MCF 10A (cell line): Measurements from ENCODE around the gene STAC. TPM values are rescaled to one million over a fixed set of nuclear protein-coding genes. Genes with fewer than 3 reads are reported as not detected.

ENCODE experiments used
- BruUV-seq: library from RNA; stranded (reverse); fragments of 400-500 nt; replicated peaks from 2 replicates; lab custom pipeline; 2021; lab: Mats Ljungman, UMichigan
- CTCF ChIA-PET: fragments of 300-600 bp; sonication (Branson Sonifier 250); formaldehyde crosslinking; extraction: SDS; loops from one replicate; lab custom pipeline; 2021; ENCODE audit warnings: antibody characterized with exemption, inconsistent platforms; lab: Yijun Ruan, JAX
- POLR2A ChIA-PET: fragments of 300-600, 350-650 bp; sonication (Branson Sonifier 250); formaldehyde crosslinking; extraction: SDS; loops from one replicate; lab custom pipeline; 2020; ENCODE audit warnings: antibody characterized with exemption, inconsistent platforms; lab: Yijun Ruan, JAX
- DNase-seq: peaks from one replicate; pipeline ENCODE4 v3.0.0-alpha.2; 2018; ENCODE audit not compliant: unreplicated experiment
- H3K27ac Mint-ChIP-seq: one replicate; pipeline ENCODE4 v1.8.0; 2022; ENCODE audit warnings: mild to moderate bottlenecking, low read depth, mixed read lengths; ENCODE audit not compliant: unreplicated experiment
- H3K27me3 Mint-ChIP-seq: one replicate; pipeline ENCODE4 v1.8.0; 2022; ENCODE audit warnings: mixed read lengths; ENCODE audit not compliant: insufficient read depth, unreplicated experiment
- H3K36me3 Mint-ChIP-seq: one replicate; pipeline ENCODE4 v1.8.0; 2022; ENCODE audit warnings: mild to moderate bottlenecking, moderate library complexity, mixed read lengths; ENCODE audit not compliant: insufficient read depth, unreplicated experiment
- H3K4me1 Mint-ChIP-seq: one replicate; pipeline ENCODE4 v1.8.0; 2022; ENCODE audit warnings: mixed read lengths; ENCODE audit not compliant: insufficient read depth, unreplicated experiment
- H3K4me3 Mint-ChIP-seq: one replicate; pipeline ENCODE4 v1.8.0; 2022; ENCODE audit warnings: mild to moderate bottlenecking, moderate library complexity, mixed read lengths; ENCODE audit not compliant: unreplicated experiment
- H3K9me3 Mint-ChIP-seq: one replicate; pipeline ENCODE4 v1.8.0; 2022; ENCODE audit warnings: mixed read lengths; ENCODE audit not compliant: unreplicated experiment
- intact Hi-C: fragments of 100-400 bp; cut with micrococcal nuclease; formaldehyde crosslinking; loops from 2 replicates; pipeline ENCODE4 v1.14.1; 2022
- total RNA-seq: library from RNA; stranded (reverse); gene quantifications from 2 replicates; pipeline ENCODE4 v1.2.3, GENCODE V29; 2022
- TF ChIP-seq, protein P1 (sequence below): fragments of 200-600 bp; IDR thresholded peaks from one replicate; pipeline ENCODE4 v1.8.0; 2022; ENCODE audit warnings: antibody characterized with exemption, mild to moderate bottlenecking; ENCODE audit not compliant: unreplicated experiment

STAC gene
- total RNA-seq, 1 experiment from 2014 or later: 1.1 TPM

DNA sequence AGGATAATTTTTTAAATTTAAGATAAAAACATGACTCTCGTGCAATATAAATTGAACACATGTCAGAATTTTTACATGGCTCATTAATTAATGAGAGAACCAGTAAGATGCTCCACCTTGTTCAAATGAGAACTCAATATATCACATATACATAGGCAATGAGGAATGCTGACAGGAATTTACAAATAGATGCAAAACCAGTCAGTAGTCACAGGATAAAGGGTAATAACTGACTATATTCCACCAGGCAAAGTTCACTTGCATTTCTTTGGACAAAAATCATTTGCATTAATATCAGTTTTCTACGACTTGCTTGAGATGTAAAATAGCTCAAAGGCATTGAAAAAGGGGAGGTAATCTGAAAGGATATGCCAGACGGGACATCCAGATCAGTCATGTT lies 139.4 kb downstream of the STAC start:
- no peak for DNase-seq
- Mint-ChIP-seq H3K27me3 (no peaks in the 10 kb centered on the region), H3K4me3 (no peak overlapping the region), H3K27ac (no peak overlapping the region), H3K9me3 (no peaks in the 10 kb centered on the region), H3K36me3 (no peaks in the 10 kb centered on the region), H3K4me1 (peaks cover 9% of the 10 kb centered on the region)
- CTCF ChIA-PET: no interaction called here
- POLR2A ChIA-PET: no interaction called here
- TF ChIP-seq, protein P1, sequence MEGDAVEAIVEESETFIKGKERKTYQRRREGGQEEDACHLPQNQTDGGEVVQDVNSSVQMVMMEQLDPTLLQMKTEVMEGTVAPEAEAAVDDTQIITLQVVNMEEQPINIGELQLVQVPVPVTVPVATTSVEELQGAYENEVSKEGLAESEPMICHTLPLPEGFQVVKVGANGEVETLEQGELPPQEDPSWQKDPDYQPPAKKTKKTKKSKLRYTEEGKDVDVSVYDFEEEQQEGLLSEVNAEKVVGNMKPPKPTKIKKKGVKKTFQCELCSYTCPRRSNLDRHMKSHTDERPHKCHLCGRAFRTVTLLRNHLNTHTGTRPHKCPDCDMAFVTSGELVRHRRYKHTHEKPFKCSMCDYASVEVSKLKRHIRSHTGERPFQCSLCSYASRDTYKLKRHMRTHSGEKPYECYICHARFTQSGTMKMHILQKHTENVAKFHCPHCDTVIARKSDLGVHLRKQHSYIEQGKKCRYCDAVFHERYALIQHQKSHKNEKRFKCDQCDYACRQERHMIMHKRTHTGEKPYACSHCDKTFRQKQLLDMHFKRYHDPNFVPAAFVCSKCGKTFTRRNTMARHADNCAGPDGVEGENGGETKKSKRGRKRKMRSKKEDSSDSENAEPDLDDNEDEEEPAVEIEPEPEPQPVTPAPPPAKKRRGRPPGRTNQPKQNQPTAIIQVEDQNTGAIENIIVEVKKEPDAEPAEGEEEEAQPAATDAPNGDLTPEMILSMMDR: no peak
- intact Hi-C loops: no loop called here
- BruUV-seq: no TSS peak

DNA sequence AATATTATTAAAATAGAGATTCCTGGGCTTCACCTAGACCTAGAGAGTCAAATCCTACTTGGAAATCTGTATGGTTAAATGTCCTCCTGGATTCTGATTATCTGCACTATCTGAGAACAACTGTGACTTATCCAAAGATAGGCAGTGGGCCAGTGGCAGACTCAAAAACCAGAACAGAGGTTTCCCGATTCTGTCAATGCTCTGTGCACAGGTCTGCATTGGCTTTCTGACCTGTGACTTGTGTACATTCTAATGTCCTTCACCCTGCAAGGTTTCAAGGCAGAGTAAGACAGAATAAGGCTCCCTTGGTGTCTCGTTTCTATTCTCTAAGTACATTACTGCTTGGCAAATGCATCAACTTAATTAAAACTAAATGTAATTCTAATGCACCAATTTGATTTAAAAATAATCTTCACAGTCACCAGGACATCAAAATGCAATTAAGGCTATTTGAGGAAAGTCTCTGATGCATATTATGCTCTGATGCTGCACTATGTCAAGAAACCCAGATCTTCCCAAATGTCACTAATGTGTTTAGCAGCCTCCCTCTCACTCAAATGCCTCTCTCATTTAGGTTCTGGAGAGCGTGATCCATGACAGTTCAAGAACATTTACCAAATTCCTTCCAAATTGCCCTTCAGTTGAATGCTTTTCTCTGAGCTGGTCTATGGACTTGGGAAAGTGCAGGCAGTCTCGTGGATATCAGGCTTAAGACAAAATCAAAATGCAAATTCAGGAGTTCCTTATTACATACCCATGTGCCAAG lies 140.1 kb downstream of the STAC start:
- intact Hi-C loops: no loop called here
- POLR2A ChIA-PET: no interaction called here
- no TSS peak for BruUV-seq
- no peak overlapping the region for H3K4me3 Mint-ChIP-seq
- TF ChIP-seq, protein P1: no peak
- H3K27me3 Mint-ChIP-seq: no peaks in the 10 kb centered on the region
- no peak overlapping the region for H3K27ac Mint-ChIP-seq
- CTCF ChIA-PET: no interaction called here
- no peaks in the 10 kb centered on the region for H3K36me3 Mint-ChIP-seq
- H3K4me1 Mint-ChIP-seq: peaks cover 8% of the 10 kb centered on the region
- no peak for DNase-seq
- H3K9me3 Mint-ChIP-seq: no peaks in the 10 kb centered on the region

DNA sequence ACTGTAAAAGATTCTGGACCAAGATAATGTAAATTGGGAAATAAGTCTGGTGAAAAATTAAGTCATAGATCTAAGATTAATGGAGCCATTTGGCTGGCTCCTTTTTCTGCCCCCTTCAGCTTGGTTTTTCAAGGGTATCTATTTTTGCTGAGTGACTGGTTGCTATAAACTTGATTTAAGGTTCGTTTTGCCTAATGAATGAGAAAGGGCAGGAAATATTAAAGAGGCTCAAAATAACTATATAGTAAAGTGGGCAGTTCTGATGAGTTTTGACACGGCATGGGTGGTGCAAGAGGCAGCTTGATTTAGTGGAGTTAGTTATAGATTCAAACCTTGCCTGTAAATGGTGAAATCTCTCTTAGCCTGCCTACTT lies 140.7 kb downstream of the STAC start:
- Mint-ChIP-seq H3K4me3 (no peak overlapping the region), H3K4me1 (peaks cover 5% of the 10 kb centered on the region), H3K9me3 (no peaks in the 10 kb centered on the region), H3K36me3 (no peaks in the 10 kb centered on the region), H3K27ac (no peak overlapping the region), H3K27me3 (no peaks in the 10 kb centered on the region)
- BruUV-seq: no TSS peak
- DNase-seq: no peak
- TF ChIP-seq, protein P1: no peak
- ChIA-PET CTCF (no interaction called here), POLR2A (interaction anchor here (0.7 kb wide), 1 partner anchor 1645 kb away, joined by 3 read pairs; no protein-coding TSS in a partner anchor)
- intact Hi-C loops: no loop called here

DNA sequence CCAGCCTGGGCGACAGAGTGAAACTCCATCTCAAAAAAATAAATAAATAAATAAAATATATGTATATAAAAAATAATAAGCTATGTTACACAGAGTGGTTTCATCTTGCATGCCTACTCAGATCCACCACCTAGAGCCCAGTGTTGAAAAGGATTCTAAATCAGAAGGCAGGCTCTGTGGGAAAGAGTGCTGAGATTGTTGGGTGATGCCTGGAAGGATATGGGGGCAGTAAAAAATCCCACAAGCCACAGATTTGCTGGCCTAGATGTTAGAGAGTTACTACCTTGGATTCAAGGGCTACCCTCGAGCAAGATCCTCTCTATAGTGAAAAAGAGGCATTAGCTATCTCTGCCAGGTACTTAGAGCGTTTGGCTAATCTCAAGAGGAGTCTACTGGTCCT lies 144.3 kb downstream of the STAC start:
- H3K27me3 Mint-ChIP-seq: no peaks in the 10 kb centered on the region
- H3K27ac Mint-ChIP-seq: no peak overlapping the region
- no peak for DNase-seq
- TF ChIP-seq, protein P1: no peak
- no TSS peak for BruUV-seq
- CTCF ChIA-PET: interaction anchor here (0.7 kb wide), 2 partner anchors 192 to 559 kb away, joined by 3 to 4 read pairs; no protein-coding TSS in a partner anchor
- H3K9me3 Mint-ChIP-seq: no peaks in the 10 kb centered on the region
- H3K4me1 Mint-ChIP-seq: peaks cover 5% of the 10 kb centered on the region
- H3K36me3 Mint-ChIP-seq: no peaks in the 10 kb centered on the region
- intact Hi-C loops: no loop called here
- POLR2A ChIA-PET: no interaction called here
- H3K4me3 Mint-ChIP-seq: no peak overlapping the region
